Neural progenitor cell (in vitro differentiated cells): ENCODE data around the gene RIMS1. TPM values are rescaled to one million over a fixed set of nuclear protein-coding genes. Genes with fewer than 3 reads are reported as not detected.
A peak's percentile ranks its signal among the peaks of the same experiment; 100 is the strongest.

Source experiments
- DNase-seq: peaks from one replicate; pipeline ENCODE4 v3.0.0-alpha.2; 2016; ENCODE audit warnings: low spot score
- H2AFZ ChIP-seq: fragments of 200-600 bp; sonication (generic); replicated peaks from 2 replicates; pipeline ENCODE4 v1.6.1; 2016; ENCODE audit warnings: antibody characterized with exemption
- H3F3A ChIP-seq: fragments of 200-600 bp; sonication (generic); 2 replicates; pipeline ENCODE4 v1.6.1; 2016; ENCODE audit warnings: antibody characterized with exemption, low read depth
- H3K27ac ChIP-seq: fragments of 200-600 bp; sonication (generic); 2 replicates; pipeline ENCODE4 v1.5.1; 2016; ENCODE audit warnings: mild to moderate bottlenecking
- H3K27me3 ChIP-seq: fragments of 200-600 bp; sonication (generic); 2 replicates; pipeline ENCODE4 v1.6.1; 2016; ENCODE audit warnings: mild to moderate bottlenecking, moderate library complexity
- H3K36me3 ChIP-seq: fragments of 200-600 bp; sonication (generic); 2 replicates; pipeline ENCODE4 v1.5.1; 2016
- H3K4me1 ChIP-seq: fragments of 200-600 bp; sonication (generic); 2 replicates; pipeline ENCODE4 v1.6.1; 2016; ENCODE audit warnings: mixed run types
- H3K4me2 ChIP-seq: fragments of 200-600 bp; sonication (generic); 2 replicates; pipeline ENCODE4 v1.6.1; 2016
- H3K4me3 ChIP-seq: fragments of 200-600 bp; sonication (generic); 2 replicates; pipeline ENCODE4 v1.5.1; 2016
- H3K79me2 ChIP-seq: fragments of 200-600 bp; sonication (generic); 2 replicates; pipeline ENCODE4 v1.6.1; 2016; ENCODE audit warnings: low read depth
- H3K9ac ChIP-seq: fragments of 200-600 bp; sonication (generic); 2 replicates; pipeline ENCODE4 v1.6.1; 2016
- H3K9me3 ChIP-seq: fragments of 200-600 bp; sonication (generic); 2 replicates; pipeline ENCODE4 v1.5.1; 2016; ENCODE audit warnings: low read depth
- H4K20me1 ChIP-seq: fragments of 200-600 bp; sonication (generic); 2 replicates; pipeline ENCODE4 v1.6.1; 2016; ENCODE audit warnings: low read depth
- H3K27ac Mint-ChIP-seq: 3 replicates; pipeline ENCODE4 v1.8.0; 2021; ENCODE audit warnings: mixed read lengths
- H3K27me3 Mint-ChIP-seq: 2 replicates; pipeline ENCODE4 v1.8.0; 2022; ENCODE audit warnings: low read depth, mild to moderate bottlenecking, inconsistent platforms, moderate library complexity, mixed read lengths; ENCODE audit not compliant: insufficient read depth
- H3K36me3 Mint-ChIP-seq: 3 replicates; pipeline ENCODE4 v1.8.0; 2021; ENCODE audit warnings: mixed read lengths
- H3K4me1 Mint-ChIP-seq: 3 replicates; pipeline ENCODE4 v1.8.0; 2021; ENCODE audit warnings: mixed read lengths
- H3K4me3 Mint-ChIP-seq: 3 replicates; pipeline ENCODE4 v1.8.0; 2021; ENCODE audit warnings: mild to moderate bottlenecking, moderate library complexity, mixed read lengths
- H3K9me3 Mint-ChIP-seq: 3 replicates; pipeline ENCODE4 v1.8.0; 2020; ENCODE audit warnings: mixed read lengths
- CTCF ChIP-seq: fragments of 200-600 bp; sonication (generic); IDR thresholded peaks from 2 replicates; pipeline ENCODE4 v1.5.1; 2017; ENCODE audit warnings: antibody characterized with exemption, mild to moderate bottlenecking
- EZH2 ChIP-seq: fragments of 200-600 bp; sonication (generic); IDR thresholded peaks from 2 replicates; pipeline ENCODE4 v1.6.1; 2017; ENCODE audit warnings: antibody characterized with exemption, mild to moderate bottlenecking, moderate library complexity
- EZH2phosphoT487 ChIP-seq: fragments of 200-600 bp; sonication (generic); IDR thresholded peaks from 2 replicates; pipeline ENCODE4 v1.6.1; 2017; ENCODE audit warnings: antibody characterized with exemption
- total RNA-seq: library from RNA; depleted of rRNA; stranded (reverse); fragments of >200 nt; gene quantifications from 2 replicates; pipeline ENCODE4 v1.2.3, GENCODE V29; 2015; ENCODE audit warnings: low replicate concordance

RIMS1 gene
- total RNA-seq, 1 donor from 2014 or later, result 2.5 TPM

GRCh38 chr6:72238021-72238420 is 351.7 kb downstream of the RIMS1 start:
- H3K9ac ChIP-seq, result no peak overlapping the region
- no peak for TF ChIP-seq EZH2phosphoT487
- TF ChIP-seq EZH2, result no peak
- no peak for TF ChIP-seq CTCF
- Mint-ChIP-seq H3K27ac (no peak overlapping the region), H3K36me3 (no peaks in the 10 kb centered on the region), H3K27me3 (peaks cover 2% of the 10 kb centered on the region), H3K4me3 (no peak overlapping the region), H3K9me3 (no peaks in the 10 kb centered on the region), H3K4me1 (no peaks in the 10 kb centered on the region)
- H3K79me2 ChIP-seq, result no peaks in the 10 kb centered on the region
- DNase-seq, result no peak
- no peaks in the 10 kb centered on the region for H3K9me3 ChIP-seq
- H3K27ac ChIP-seq, result no peak overlapping the region
- no peak overlapping the region for H2AFZ ChIP-seq
- no peak overlapping the region for H3K4me3 ChIP-seq
- H3K4me2 ChIP-seq, result no peak overlapping the region
- H3K27me3 ChIP-seq, result no peaks in the 10 kb centered on the region
- no peaks in the 10 kb centered on the region for H3K36me3 ChIP-seq
- H4K20me1 ChIP-seq, result no peaks in the 10 kb centered on the region
- no peaks in the 10 kb centered on the region for H3F3A ChIP-seq
- no peaks in the 10 kb centered on the region for H3K4me1 ChIP-seq

- Histone ChIP-seq H3K9me3 (no peaks in the 10 kb centered on the region), H3K4me2 (no peak overlapping the region), H3K27ac (no peak overlapping the region), H3K27me3 (no peaks in the 10 kb centered on the region), H3F3A (no peaks in the 10 kb centered on the region), H2AFZ (no peak overlapping the region), H3K79me2 (no peaks in the 10 kb centered on the region), H3K9ac (no peak overlapping the region), H3K4me1 (no peaks in the 10 kb centered on the region), H3K36me3 (no peaks in the 10 kb centered on the region), H4K20me1 (no peaks in the 10 kb centered on the region), H3K4me3 (no peak overlapping the region)
- no peaks in the 10 kb centered on the region for H3K36me3 Mint-ChIP-seq
- no peaks in the 10 kb centered on the region for H3K4me1 Mint-ChIP-seq
- H3K4me3 Mint-ChIP-seq, result no peak overlapping the region
- no peak for DNase-seq
- H3K9me3 Mint-ChIP-seq, result no peaks in the 10 kb centered on the region
- no peak overlapping the region for H3K27ac Mint-ChIP-seq
- no peak for TF ChIP-seq EZH2
- TF ChIP-seq EZH2phosphoT487, result no peak
- no peak for TF ChIP-seq CTCF
- peaks cover 2% of the 10 kb centered on the region for H3K27me3 Mint-ChIP-seq
These were observed 352.6 kb downstream of the RIMS1 start for GRCh38 chr6:72238900-72239299.

- H3K4me1 ChIP-seq, result peaks cover 18% of the 10 kb centered on the region
- H3F3A ChIP-seq, result no peaks in the 10 kb centered on the region
- no peak overlapping the region for H3K4me3 ChIP-seq
- no peaks in the 10 kb centered on the region for H3K36me3 ChIP-seq
- H3K27me3 ChIP-seq, result no peaks in the 10 kb centered on the region
- no peak overlapping the region for H3K9ac ChIP-seq
- no peak for TF ChIP-seq EZH2
- TF ChIP-seq EZH2phosphoT487, result peak; percentile 56
- no peaks in the 10 kb centered on the region for H3K79me2 ChIP-seq
- Mint-ChIP-seq H3K27ac (no peak overlapping the region), H3K27me3 (peaks cover 2% of the 10 kb centered on the region), H3K4me1 (no peaks in the 10 kb centered on the region), H3K4me3 (no peak overlapping the region), H3K36me3 (no peaks in the 10 kb centered on the region), H3K9me3 (no peaks in the 10 kb centered on the region)
- peak overlapping the region; percentile 30 for H3K4me2 ChIP-seq
- no peaks in the 10 kb centered on the region for H4K20me1 ChIP-seq
- peak; percentile 67 for DNase-seq
- no peaks in the 10 kb centered on the region for H3K9me3 ChIP-seq
- peak overlapping the region; percentile 11 for H3K27ac ChIP-seq
- no peak overlapping the region for H2AFZ ChIP-seq
These were observed 359.2 kb downstream of the RIMS1 start for GRCh38 chr6:72245565-72245964.

GRCh38 chr6:72246926-72247325 is 360.6 kb downstream of the RIMS1 start:
- Histone ChIP-seq H3F3A (no peaks in the 10 kb centered on the region), H4K20me1 (no peaks in the 10 kb centered on the region), H3K4me2 (no peak overlapping the region), H3K27me3 (no peaks in the 10 kb centered on the region), H2AFZ (no peak overlapping the region), H3K27ac (no peak overlapping the region), H3K9me3 (no peaks in the 10 kb centered on the region), H3K79me2 (no peaks in the 10 kb centered on the region), H3K9ac (no peak overlapping the region), H3K36me3 (no peaks in the 10 kb centered on the region), H3K4me1 (peaks cover 18% of the 10 kb centered on the region), H3K4me3 (no peak overlapping the region)
- no peaks in the 10 kb centered on the region for H3K4me1 Mint-ChIP-seq
- no peak overlapping the region for H3K27ac Mint-ChIP-seq
- no peaks in the 10 kb centered on the region for H3K9me3 Mint-ChIP-seq
- peak; percentile 27 for DNase-seq
- no peaks in the 10 kb centered on the region for H3K36me3 Mint-ChIP-seq
- no peak overlapping the region for H3K4me3 Mint-ChIP-seq
- peak; percentile 40 for TF ChIP-seq CTCF
- TF ChIP-seq EZH2, result no peak
- no peak for TF ChIP-seq EZH2phosphoT487
- no peaks in the 10 kb centered on the region for H3K27me3 Mint-ChIP-seq
